OCI-LY3 (cell line): Measurements from ENCODE around the gene IMPG2.

Source experiments
- EZH2phosphoT487 ChIP-seq: fragments of 200-600 bp; shearing (Covaris generic); IDR thresholded peaks from 2 replicates; pipeline ENCODE4 v1.6.1; 2018; ENCODE audit warnings: antibody characterized with exemption, mixed run types, low read depth
- TF ChIP-seq, protein P1 (sequence below): fragments of 200-600, 300-600 bp; sonication (generic); IDR thresholded peaks from 2 replicates; pipeline ENCODE4 v1.5.1; 2014; ENCODE audit warnings: antibody characterized with exemption, low read length, low read depth

- TF ChIP-seq, protein P1, sequence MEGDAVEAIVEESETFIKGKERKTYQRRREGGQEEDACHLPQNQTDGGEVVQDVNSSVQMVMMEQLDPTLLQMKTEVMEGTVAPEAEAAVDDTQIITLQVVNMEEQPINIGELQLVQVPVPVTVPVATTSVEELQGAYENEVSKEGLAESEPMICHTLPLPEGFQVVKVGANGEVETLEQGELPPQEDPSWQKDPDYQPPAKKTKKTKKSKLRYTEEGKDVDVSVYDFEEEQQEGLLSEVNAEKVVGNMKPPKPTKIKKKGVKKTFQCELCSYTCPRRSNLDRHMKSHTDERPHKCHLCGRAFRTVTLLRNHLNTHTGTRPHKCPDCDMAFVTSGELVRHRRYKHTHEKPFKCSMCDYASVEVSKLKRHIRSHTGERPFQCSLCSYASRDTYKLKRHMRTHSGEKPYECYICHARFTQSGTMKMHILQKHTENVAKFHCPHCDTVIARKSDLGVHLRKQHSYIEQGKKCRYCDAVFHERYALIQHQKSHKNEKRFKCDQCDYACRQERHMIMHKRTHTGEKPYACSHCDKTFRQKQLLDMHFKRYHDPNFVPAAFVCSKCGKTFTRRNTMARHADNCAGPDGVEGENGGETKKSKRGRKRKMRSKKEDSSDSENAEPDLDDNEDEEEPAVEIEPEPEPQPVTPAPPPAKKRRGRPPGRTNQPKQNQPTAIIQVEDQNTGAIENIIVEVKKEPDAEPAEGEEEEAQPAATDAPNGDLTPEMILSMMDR = no peak
- no peak for TF ChIP-seq EZH2phosphoT487
Measured at GRCh38 chr3:101362406-101362805, 42.0 kb upstream of the IMPG2 start.
